DLD1 (cell line): ENCODE results near the gene ROBO1.
"Not testable (repeated sequence)": the region's sequence is repeated elsewhere in the genome, so short reads cannot be mapped to it uniquely, and the experiment has no call there.

ENCODE experiments used
- in situ Hi-C: cut with HindIII; loops from 2 replicates; pipeline ENCODE4 v1.10.0; 2017; ENCODE audit warnings: low sequenced_read_pairs

Gene ROBO1

GRCh38 chr3:79178471-79179180 is 589.2 kb downstream of the ROBO1 start:
- in situ Hi-C loops = no loop called here

- in situ Hi-C loops = no loop called here
Observed at GRCh38 chr3:79175870-79176269, 591.9 kb downstream of the ROBO1 start.

- in situ Hi-C loops = not testable (repeated sequence)
Observed at GRCh38 chr3:79173259-79173658, 594.5 kb downstream of the ROBO1 start.

GRCh38 chr3:79172241-79172640 is 595.6 kb downstream of the ROBO1 start:
- in situ Hi-C loops = no loop called here

GRCh38 chr3:79170021-79170420 is 597.8 kb downstream of the ROBO1 start:
- in situ Hi-C loops = no loop called here

GRCh38 chr3:79167651-79168416 is 600.0 kb downstream of the ROBO1 start:
- in situ Hi-C loops = no loop called here

- in situ Hi-C loops = no loop called here
Observed at GRCh38 chr3:79162653-79163052, 605.1 kb downstream of the ROBO1 start.

- in situ Hi-C loops = no loop called here
Observed at GRCh38 chr3:79161941-79162340, 605.9 kb downstream of the ROBO1 start.

GRCh38 chr3:79160421-79160820 is 607.4 kb downstream of the ROBO1 start:
- in situ Hi-C loops = no loop called here

GRCh38 chr3:79159736-79160135 is 608.1 kb downstream of the ROBO1 start:
- in situ Hi-C loops = no loop called here

GRCh38 chr3:79157191-79157590 is 610.6 kb downstream of the ROBO1 start:
- in situ Hi-C loops = no loop called here

- in situ Hi-C loops = no loop called here
Observed at GRCh38 chr3:79154865-79155264, 612.9 kb downstream of the ROBO1 start.

GRCh38 chr3:79148786-79149185 is 619.0 kb downstream of the ROBO1 start:
- in situ Hi-C loops = no loop called here

GRCh38 chr3:79146024-79146423 is 621.8 kb downstream of the ROBO1 start:
- in situ Hi-C loops = no loop called here

GRCh38 chr3:79140708-79141107 is 627.1 kb downstream of the ROBO1 start:
- in situ Hi-C loops = no loop called here

- in situ Hi-C loops = no loop called here
Observed at GRCh38 chr3:79139395-79140068, 628.3 kb downstream of the ROBO1 start.

GRCh38 chr3:79125313-79125984 is 642.3 kb downstream of the ROBO1 start:
- in situ Hi-C loops = no loop called here

GRCh38 chr3:79115458-79115857 is 652.3 kb downstream of the ROBO1 start:
- in situ Hi-C loops = no loop called here

GRCh38 chr3:79113876-79114275 is 653.9 kb downstream of the ROBO1 start:
- in situ Hi-C loops = no loop called here

- in situ Hi-C loops = no loop called here
Observed at GRCh38 chr3:79111375-79112052, 656.3 kb downstream of the ROBO1 start.

- in situ Hi-C loops = no loop called here
Observed at GRCh38 chr3:79109754-79110153, 658.0 kb downstream of the ROBO1 start.
